Measurements from ENCODE around the gene NBEA. TPM values are rescaled to one million over a fixed set of nuclear protein-coding genes. Genes with fewer than 3 reads are reported as not detected.

The NBEA gene
- total RNA-seq, 1 experiment from 2014 or later: 0.54 TPM

- no peak for DNase-seq
- ChIA-PET POLR2A (no interaction called here), CTCF (no interaction called here)
- H3K27ac Mint-ChIP-seq (ENCODE audit: unreplicated experiment): no peak overlapping the region
- no peaks in the 10 kb centered on the region for H3K4me1 ChIP-seq
- intact Hi-C loops (cut with micrococcal nuclease; ENCODE audit: unreplicated experiment): no loop called here
- BruUV-seq (replicated peaks): no TSS peak
- no peaks in the 10 kb centered on the region for H3K36me3 Mint-ChIP-seq (ENCODE audit: insufficient read depth, unreplicated experiment)
- no peaks in the 10 kb centered on the region for H3K27me3 Mint-ChIP-seq (ENCODE audit: insufficient read depth, unreplicated experiment)
- H3K9me3 ChIP-seq: no peaks in the 10 kb centered on the region
- TF ChIP-seq CTCF (IDR thresholded peaks at IDR 0.05; ENCODE audit: insufficient read depth in 1 of 2, low read depth in 1 of 2, low read length in 1 of 2, severe bottlenecking in 1 of 2, unreplicated experiment in 1 of 2): no peak
- no peaks in the 10 kb centered on the region for H3K27me3 ChIP-seq (replicated peaks; ENCODE audit: control insufficient read depth, insufficient read depth, low read length)
- H3K9me3 Mint-ChIP-seq (ENCODE audit: unreplicated experiment): no peaks in the 10 kb centered on the region
- no peak overlapping the region for H3K4me3 Mint-ChIP-seq (ENCODE audit: unreplicated experiment)
- no peaks in the 10 kb centered on the region for H3K36me3 ChIP-seq (ENCODE audit: control insufficient read depth, insufficient read depth, low read length)
- no peak overlapping the region for H3K4me3 ChIP-seq (ENCODE audit: low read depth, low read length)
- no peaks in the 10 kb centered on the region for H3K4me1 Mint-ChIP-seq (ENCODE audit: low read depth, unreplicated experiment)
Measured at GRCh38 chr13:35598233-35598632, 656.2 kb downstream of the NBEA start.

- intact Hi-C loops (cut with micrococcal nuclease; ENCODE audit: unreplicated experiment): no loop called here
- H3K4me1 Mint-ChIP-seq (ENCODE audit: low read depth, unreplicated experiment): no peaks in the 10 kb centered on the region
- no peak overlapping the region for H3K4me3 Mint-ChIP-seq (ENCODE audit: unreplicated experiment)
- ChIA-PET CTCF (no interaction called here), POLR2A (no interaction called here)
- no peaks in the 10 kb centered on the region for H3K9me3 Mint-ChIP-seq (ENCODE audit: unreplicated experiment)
- Histone ChIP-seq H3K4me3 (ENCODE audit: low read depth, low read length) (no peak overlapping the region), H3K4me1 (no peaks in the 10 kb centered on the region), H3K27me3 (replicated peaks; ENCODE audit: control insufficient read depth, insufficient read depth, low read length) (no peaks in the 10 kb centered on the region), H3K36me3 (ENCODE audit: control insufficient read depth, insufficient read depth, low read length) (no peaks in the 10 kb centered on the region), H3K9me3 (no peaks in the 10 kb centered on the region)
- DNase-seq: no peak
- no peak for TF ChIP-seq CTCF (IDR thresholded peaks at IDR 0.05; ENCODE audit: insufficient read depth in 1 of 2, low read depth in 1 of 2, low read length in 1 of 2, severe bottlenecking in 1 of 2, unreplicated experiment in 1 of 2)
- no TSS peak for BruUV-seq (replicated peaks)
- no peaks in the 10 kb centered on the region for H3K27me3 Mint-ChIP-seq (ENCODE audit: insufficient read depth, unreplicated experiment)
- H3K27ac Mint-ChIP-seq (ENCODE audit: unreplicated experiment): no peak overlapping the region
- no peaks in the 10 kb centered on the region for H3K36me3 Mint-ChIP-seq (ENCODE audit: insufficient read depth, unreplicated experiment)
Measured at GRCh38 chr13:35598790-35599369, 656.8 kb downstream of the NBEA start.

GRCh38 chr13:35599384-35599783 is 657.3 kb downstream of the NBEA start:
- TF ChIP-seq CTCF (IDR thresholded peaks at IDR 0.05; ENCODE audit: insufficient read depth in 1 of 2, low read depth in 1 of 2, low read length in 1 of 2, severe bottlenecking in 1 of 2, unreplicated experiment in 1 of 2): no peak
- CTCF ChIA-PET: no interaction called here

More at GRCh38 chr13:35599384-35599783, 657.3 kb downstream of the NBEA start:
- intact Hi-C loops (cut with micrococcal nuclease; ENCODE audit: unreplicated experiment): no loop called here
- no peaks in the 10 kb centered on the region for H3K36me3 Mint-ChIP-seq (ENCODE audit: insufficient read depth, unreplicated experiment)
- H3K9me3 ChIP-seq: no peaks in the 10 kb centered on the region
- no peaks in the 10 kb centered on the region for H3K9me3 Mint-ChIP-seq (ENCODE audit: unreplicated experiment)
- peaks cover 1% of the 10 kb centered on the region for H3K27me3 Mint-ChIP-seq (ENCODE audit: insufficient read depth, unreplicated experiment)
- no peaks in the 10 kb centered on the region for H3K4me1 Mint-ChIP-seq (ENCODE audit: low read depth, unreplicated experiment)
- no peak overlapping the region for H3K27ac Mint-ChIP-seq (ENCODE audit: unreplicated experiment)
- no peaks in the 10 kb centered on the region for H3K36me3 ChIP-seq (ENCODE audit: control insufficient read depth, insufficient read depth, low read length)
- POLR2A ChIA-PET: no interaction called here
- no peaks in the 10 kb centered on the region for H3K4me1 ChIP-seq
- H3K4me3 ChIP-seq (ENCODE audit: low read depth, low read length): no peak overlapping the region
- no peak for DNase-seq
- H3K4me3 Mint-ChIP-seq (ENCODE audit: unreplicated experiment): no peak overlapping the region
- H3K27me3 ChIP-seq (replicated peaks; ENCODE audit: control insufficient read depth, insufficient read depth, low read length): no peaks in the 10 kb centered on the region
- no TSS peak for BruUV-seq (replicated peaks)
